Subcutaneous abdominal adipose tissue (tissue), 5 donors: ENCODE measurements around the gene CEP131.

ENCODE experiments used
- H3K27ac ChIP-seq: one replicate; pipeline ENCODE4 v1.7.0; 2013; ENCODE audit warnings: low read depth, mild to moderate bottlenecking, inconsistent platforms, low read length, moderate library complexity
- H3K27me3 ChIP-seq, 5 donors: one replicate each; pipeline ENCODE4 v1.7.0; 2013; ENCODE audit warnings: low read length in 5 of 5, inconsistent platforms in 1 of 5; ENCODE audit not compliant: control insufficient read depth in 5 of 5, insufficient read depth in 4 of 5
- H3K36me3 ChIP-seq, 5 donors: one replicate each; pipeline ENCODE4 v1.7.0; 2013; ENCODE audit warnings: low read length in 5 of 5; ENCODE audit not compliant: control insufficient read depth in 5 of 5, insufficient read depth in 5 of 5
- H3K4me1 ChIP-seq, 5 donors: one replicate each; pipeline ENCODE4 v1.7.0; 2013; ENCODE audit warnings: low read length in 5 of 5, mild to moderate bottlenecking in 3 of 5, moderate library complexity in 1 of 5; ENCODE audit not compliant: control insufficient read depth in 5 of 5, insufficient read depth in 5 of 5
- H3K4me3 ChIP-seq, 5 donors: one replicate each; pipeline ENCODE4 v1.7.0; 2013; ENCODE audit warnings: low read length in 5 of 5, low read depth in 1 of 5
- H3K9ac ChIP-seq, 5 donors: one replicate each; pipeline ENCODE4 v1.7.0; 2013; ENCODE audit warnings: low read length in 5 of 5, mild to moderate bottlenecking in 4 of 5, moderate library complexity in 3 of 5
- H3K9me3 ChIP-seq, 5 donors: one replicate each; pipeline ENCODE4 v1.7.0; 2013; ENCODE audit warnings: low read length in 5 of 5; ENCODE audit not compliant: control insufficient read depth in 5 of 5
- donor health status: healthy.
- donor health status: healthy.
- donor health status: healthy.
- donor health status: healthy.
- donor health status: healthy.

Gene CEP131

GRCh38 chr17:81161972-81162371 lies 60.8 kb downstream of the CEP131 start:
- Histone ChIP-seq H3K27me3 (peaks cover 19 to 51% (median 35%) of the 10 kb centered on the region in 5 donors), H3K9ac (no peak overlapping the region), H3K4me3 (no peak overlapping the region), H3K9me3 (no peaks in the 10 kb centered on the region), H3K27ac (no peak overlapping the region), H3K36me3 (no peaks in the 10 kb centered on the region), H3K4me1 (peaks cover 0 to 25% (median 11%) of the 10 kb centered on the region in 5 donors)

GRCh38 chr17:81161536-81161935 lies 61.2 kb downstream of the CEP131 start:
- H3K4me3 ChIP-seq, result no peak overlapping the region
- H3K27ac ChIP-seq, result no peak overlapping the region
- H3K4me1 ChIP-seq, result peaks cover 0 to 25% (median 11%) of the 10 kb centered on the region in 5 donors
- H3K27me3 ChIP-seq, result peaks cover 19 to 48% (median 31%) of the 10 kb centered on the region in 5 donors
- no peak overlapping the region for H3K9ac ChIP-seq
- H3K9me3 ChIP-seq, result no peaks in the 10 kb centered on the region
- H3K36me3 ChIP-seq, result no peaks in the 10 kb centered on the region

- H3K27me3 ChIP-seq, result peaks cover 19 to 47% (median 30%) of the 10 kb centered on the region in 5 donors
- peak overlapping the region in 2 of 5 donors; percentile 28 to 53 for H3K9ac ChIP-seq
- H3K4me3 ChIP-seq, result peak overlapping the region in 3 of 5 donors; percentile 11 to 65 (median 58)
- no peaks in the 10 kb centered on the region for H3K36me3 ChIP-seq
- H3K4me1 ChIP-seq, result peaks cover 0 to 23% (median 11%) of the 10 kb centered on the region in 5 donors
- H3K27ac ChIP-seq, result no peak overlapping the region
- no peaks in the 10 kb centered on the region for H3K9me3 ChIP-seq
These were observed 61.9 kb downstream of the CEP131 start for GRCh38 chr17:81160747-81161453.

GRCh38 chr17:81160306-81160705 lies 62.5 kb downstream of the CEP131 start:
- H3K4me3 ChIP-seq, result peak overlapping the region in 3 of 5 donors; percentile 39 to 65 (median 58)
- no peaks in the 10 kb centered on the region for H3K9me3 ChIP-seq
- H3K27ac ChIP-seq, result no peak overlapping the region
- H3K27me3 ChIP-seq, result peaks cover 19 to 44% (median 28%) of the 10 kb centered on the region in 5 donors
- H3K36me3 ChIP-seq, result no peaks in the 10 kb centered on the region
- H3K9ac ChIP-seq, result peak overlapping the region in 1 of 5 donors; percentile 58
- peaks cover 0 to 19% (median 6%) of the 10 kb centered on the region in 5 donors for H3K4me1 ChIP-seq

GRCh38 chr17:81159611-81160265 lies 63.0 kb downstream of the CEP131 start:
- Histone ChIP-seq H3K4me3 (peak overlapping the region in 4 of 5 donors; percentile 0 to 65 (median 48)), H3K9me3 (no peaks in the 10 kb centered on the region), H3K9ac (peak overlapping the region in 3 of 5 donors; percentile 31 to 70 (median 58)), H3K4me1 (peaks cover 0 to 19% (median 5%) of the 10 kb centered on the region in 5 donors), H3K27ac (no peak overlapping the region), H3K27me3 (peaks cover 19 to 38% (median 26%) of the 10 kb centered on the region in 5 donors), H3K36me3 (no peaks in the 10 kb centered on the region)

- Histone ChIP-seq H3K36me3 (no peaks in the 10 kb centered on the region), H3K4me3 (peak overlapping the region in 2 of 5 donors; percentile 58 to 65), H3K9me3 (no peaks in the 10 kb centered on the region), H3K4me1 (peaks cover 0 to 19% (median 5%) of the 10 kb centered on the region in 5 donors), H3K27me3 (peaks cover 14 to 31% (median 19%) of the 10 kb centered on the region in 5 donors), H3K27ac (no peak overlapping the region), H3K9ac (peak overlapping the region in 1 of 5 donors; percentile 70)
These were observed 63.8 kb downstream of the CEP131 start for GRCh38 chr17:81158688-81159590.

GRCh38 chr17:81157848-81158687 lies 64.7 kb downstream of the CEP131 start:
- Histone ChIP-seq H3K36me3 (no peaks in the 10 kb centered on the region), H3K9me3 (no peaks in the 10 kb centered on the region), H3K4me1 (peaks cover 0 to 25% (median 5%) of the 10 kb centered on the region in 5 donors), H3K9ac (no peak overlapping the region), H3K27me3 (peaks cover 6 to 26% (median 16%) of the 10 kb centered on the region in 5 donors), H3K4me3 (no peak overlapping the region), H3K27ac (no peak overlapping the region)

GRCh38 chr17:81156866-81157805 lies 65.6 kb downstream of the CEP131 start:
- H3K27ac ChIP-seq, result no peak overlapping the region
- H3K4me1 ChIP-seq, result peaks cover 0 to 25% (median 5%) of the 10 kb centered on the region in 5 donors
- no peak overlapping the region for H3K9ac ChIP-seq
- H3K36me3 ChIP-seq, result no peaks in the 10 kb centered on the region
- no peaks in the 10 kb centered on the region for H3K9me3 ChIP-seq
- peaks cover 4 to 22% (median 7%) of the 10 kb centered on the region in 5 donors for H3K27me3 ChIP-seq
- H3K4me3 ChIP-seq, result no peak overlapping the region
